RWPE2 (cell line): Measurements from ENCODE around the gene CASP6.
"Not testable (repeated sequence)": the region's sequence is repeated elsewhere in the genome, so short reads cannot be mapped to it uniquely, and the experiment has no call there.

ENCODE experiments used
- ATAC-seq: fragments of 200-7000 bp; cut with Tn5 transposase; 3 replicates; pipeline ENCODE4 v1.9.1; 2021; ENCODE audit warnings: low read depth
- DNase-seq: peaks from one replicate; pipeline ENCODE4 v3.0.0-alpha.2; 2020; ENCODE audit warnings: low spot score
- H3K27ac ChIP-seq: fragments of 450-650 bp; 2 replicates; pipeline ENCODE4 v1.5.1; 2017; ENCODE audit warnings: mild to moderate bottlenecking; ENCODE audit not compliant: poor library complexity, severe bottlenecking
- H3K27me3 ChIP-seq: fragments of 250-450 bp; sonication (Bioruptor Pico); 2 replicates; pipeline ENCODE4 v1.5.1; 2021; ENCODE audit warnings: mild to moderate bottlenecking, moderate library complexity; ENCODE audit not compliant: insufficient read depth, poor library complexity, severe bottlenecking
- H3K36me3 ChIP-seq: fragments of 250-450 bp; sonication (Bioruptor Pico); 2 replicates; pipeline ENCODE4 v1.5.1; 2020; ENCODE audit warnings: low read depth, mild to moderate bottlenecking, moderate library complexity
- H3K4me1 ChIP-seq: fragments of 250-450 bp; sonication (Bioruptor Pico); 2 replicates; pipeline ENCODE4 v1.5.1; 2021; ENCODE audit warnings: mild to moderate bottlenecking, moderate library complexity; ENCODE audit not compliant: insufficient read depth, poor library complexity, severe bottlenecking
- H3K4me3 ChIP-seq: fragments of 250-450 bp; sonication (Bioruptor Pico); 2 replicates; pipeline ENCODE4 v1.5.1; 2021; ENCODE audit warnings: mild to moderate bottlenecking, moderate library complexity; ENCODE audit not compliant: severe bottlenecking
- H3K9me3 ChIP-seq: fragments of 250-450 bp; sonication (Bioruptor Pico); 2 replicates; pipeline ENCODE4 v1.5.1; 2021; ENCODE audit warnings: mild to moderate bottlenecking, moderate library complexity; ENCODE audit not compliant: severe bottlenecking
- CTCF ChIP-seq: fragments of 450-650 bp; IDR thresholded peaks from one replicate; pipeline ENCODE4 v1.5.1; 2017; ENCODE audit warnings: mild to moderate bottlenecking, moderate library complexity; ENCODE audit not compliant: poor library complexity, severe bottlenecking

CASP6 gene

GRCh38 chr4:109683621-109684253 is 19.5 kb downstream of the CASP6 start:
- Histone ChIP-seq H3K4me3 (no peak overlapping the region), H3K36me3 (peaks cover 7% of the 10 kb centered on the region), H3K27ac (no peak overlapping the region), H3K9me3 (no peaks in the 10 kb centered on the region), H3K27me3 (no peaks in the 10 kb centered on the region), H3K4me1 (no peaks in the 10 kb centered on the region)
- no peak for TF ChIP-seq CTCF
- no peak for DNase-seq
- ATAC-seq, result no peak

GRCh38 chr4:109682875-109683274 is 20.4 kb downstream of the CASP6 start:
- H3K4me3 ChIP-seq, result no peak overlapping the region
- H3K27ac ChIP-seq, result no peak overlapping the region
- no peaks in the 10 kb centered on the region for H3K27me3 ChIP-seq
- DNase-seq, result no peak
- H3K36me3 ChIP-seq, result no peaks in the 10 kb centered on the region; the same call in 1 of the 2 replicates
- TF ChIP-seq CTCF, result no peak
- H3K4me1 ChIP-seq, result no peaks in the 10 kb centered on the region
- no peaks in the 10 kb centered on the region for H3K9me3 ChIP-seq
- ATAC-seq, result no peak

- ATAC-seq, DNase-seq, H3K36me3 ChIP-seq, H3K4me3 ChIP-seq, H3K27me3 ChIP-seq, H3K27ac ChIP-seq, H3K4me1 ChIP-seq, H3K9me3 ChIP-seq: not testable (repeated sequence)
Observed at GRCh38 chr4:109678925-109679324, 24.3 kb downstream of the CASP6 start.

GRCh38 chr4:109678472-109678871 is 24.8 kb downstream of the CASP6 start:
- H3K27ac ChIP-seq, H3K4me3 ChIP-seq, H3K36me3 ChIP-seq, H3K4me1 ChIP-seq, DNase-seq, ATAC-seq, H3K9me3 ChIP-seq, H3K27me3 ChIP-seq: not testable (repeated sequence)

- H3K4me3 ChIP-seq, result no peak overlapping the region
- TF ChIP-seq CTCF, result no peak
- no peaks in the 10 kb centered on the region for H3K9me3 ChIP-seq
- no peaks in the 10 kb centered on the region for H3K4me1 ChIP-seq
- ATAC-seq, result no peak; the same call in 2 of the 3 replicates
- no peaks in the 10 kb centered on the region for H3K27me3 ChIP-seq
- no peak for DNase-seq
- no peak overlapping the region for H3K27ac ChIP-seq
- no peaks in the 10 kb centered on the region for H3K36me3 ChIP-seq
Observed at GRCh38 chr4:109676886-109677285, 26.4 kb downstream of the CASP6 start.

- Histone ChIP-seq H3K27me3 (no peaks in the 10 kb centered on the region), H3K4me1 (no peaks in the 10 kb centered on the region), H3K27ac (no peak overlapping the region), H3K9me3 (no peaks in the 10 kb centered on the region), H3K4me3 (no peak overlapping the region), H3K36me3 (no peaks in the 10 kb centered on the region)
- TF ChIP-seq CTCF, result no peak
- no peak for ATAC-seq
- no peak for DNase-seq
Observed at GRCh38 chr4:109675843-109676242, 27.4 kb downstream of the CASP6 start.
